Measurements from ENCODE around the gene RWDD3. TPM values are rescaled to one million over a fixed set of nuclear protein-coding genes. Genes with fewer than 3 reads are reported as not detected.

The RWDD3 gene
- total RNA-seq, 1 experiment from 2014 or later = 15.3 TPM

DNA sequence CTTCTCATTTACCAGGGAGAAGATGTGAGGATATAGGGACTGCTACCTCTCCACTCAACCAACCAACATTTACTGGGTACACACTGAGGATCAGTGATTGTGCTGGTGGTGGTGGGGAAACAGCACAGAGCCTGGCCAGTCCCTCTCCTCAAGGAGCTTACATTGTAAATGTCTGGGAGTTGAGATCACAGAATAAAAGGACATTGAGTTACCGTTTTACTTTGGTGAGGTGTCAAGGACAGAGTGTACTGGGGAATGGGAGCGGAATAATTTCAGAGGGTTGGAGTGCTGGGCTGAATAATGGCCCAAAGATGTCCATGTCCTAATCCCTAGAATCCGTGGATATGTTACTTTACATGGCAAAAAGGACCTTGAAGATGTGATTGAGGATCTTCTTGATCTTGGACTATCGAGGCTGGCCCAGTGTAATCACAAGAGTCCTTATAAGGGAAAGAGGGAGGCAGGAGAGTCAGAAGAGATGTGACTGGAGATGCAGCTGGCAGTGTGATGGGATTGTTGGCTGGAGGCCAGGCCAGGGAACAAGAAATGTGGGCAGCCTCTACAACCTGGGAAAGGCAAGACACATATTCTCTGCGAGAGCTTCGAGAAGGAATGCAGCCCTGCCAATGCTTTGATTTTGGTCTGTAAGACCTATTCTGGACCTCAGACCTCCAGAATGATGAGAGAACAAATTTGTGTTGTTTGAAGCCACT lies 26.6 kb upstream of the RWDD3 start:
- H3K27ac ChIP-seq (ENCODE audit: insufficient read length, low read depth, low read length) = no peak overlapping the region
- no peaks in the 10 kb centered on the region for H3K9me3 ChIP-seq (ENCODE audit: control insufficient read depth, low read depth, low read length)
- no peak overlapping the region for H2BK20ac ChIP-seq (ENCODE audit: low read depth, low read length, poor library complexity, severe bottlenecking)
- H3K79me2 ChIP-seq (ENCODE audit: insufficient read depth, low read length) = no peaks in the 10 kb centered on the region
- H4K8ac ChIP-seq (replicated peaks; ENCODE audit: insufficient read length, low read depth, low read length) = no peak overlapping the region
- H3K23me2 ChIP-seq (ENCODE audit: insufficient read length, low read depth, low read length, poor library complexity, severe bottlenecking) = no peaks in the 10 kb centered on the region
- no peak overlapping the region for H3K4me2 ChIP-seq (ENCODE audit: insufficient read depth, insufficient read length, low read length)
- no peaks in the 10 kb centered on the region for H3K4me1 Mint-ChIP-seq
- H2BK5ac ChIP-seq (ENCODE audit: insufficient read length, low read length) = no peak overlapping the region
- H2AFZ ChIP-seq (ENCODE audit: low read length) = no peak overlapping the region
- no peak overlapping the region for H2AK5ac ChIP-seq (ENCODE audit: insufficient read length, low read length)
- no peak overlapping the region for H3K4ac ChIP-seq (ENCODE audit: low read depth, low read length)
- H3K14ac ChIP-seq (ENCODE audit: insufficient read depth, low read length) = no peak overlapping the region
- H2BK12ac ChIP-seq (ENCODE audit: insufficient read length, low read depth, low read length) = no peak overlapping the region
- H3K79me1 ChIP-seq (ENCODE audit: insufficient read depth, low read depth, low read length, poor library complexity, severe bottlenecking) = no peaks in the 10 kb centered on the region
- H4K5ac ChIP-seq (ENCODE audit: insufficient read length, low read depth, low read length) = no peak overlapping the region
- H3K56ac ChIP-seq (ENCODE audit: insufficient read length, low read depth, low read length) = no peak overlapping the region
- no peaks in the 10 kb centered on the region for H3K36me3 Mint-ChIP-seq (ENCODE audit: insufficient read depth in 1 of 3, low read depth in 3 of 3)
- no peak overlapping the region for H4K91ac ChIP-seq (ENCODE audit: insufficient read length, low read depth, low read length)
- DNase-seq = no peak
- TF ChIP-seq, protein P1, sequence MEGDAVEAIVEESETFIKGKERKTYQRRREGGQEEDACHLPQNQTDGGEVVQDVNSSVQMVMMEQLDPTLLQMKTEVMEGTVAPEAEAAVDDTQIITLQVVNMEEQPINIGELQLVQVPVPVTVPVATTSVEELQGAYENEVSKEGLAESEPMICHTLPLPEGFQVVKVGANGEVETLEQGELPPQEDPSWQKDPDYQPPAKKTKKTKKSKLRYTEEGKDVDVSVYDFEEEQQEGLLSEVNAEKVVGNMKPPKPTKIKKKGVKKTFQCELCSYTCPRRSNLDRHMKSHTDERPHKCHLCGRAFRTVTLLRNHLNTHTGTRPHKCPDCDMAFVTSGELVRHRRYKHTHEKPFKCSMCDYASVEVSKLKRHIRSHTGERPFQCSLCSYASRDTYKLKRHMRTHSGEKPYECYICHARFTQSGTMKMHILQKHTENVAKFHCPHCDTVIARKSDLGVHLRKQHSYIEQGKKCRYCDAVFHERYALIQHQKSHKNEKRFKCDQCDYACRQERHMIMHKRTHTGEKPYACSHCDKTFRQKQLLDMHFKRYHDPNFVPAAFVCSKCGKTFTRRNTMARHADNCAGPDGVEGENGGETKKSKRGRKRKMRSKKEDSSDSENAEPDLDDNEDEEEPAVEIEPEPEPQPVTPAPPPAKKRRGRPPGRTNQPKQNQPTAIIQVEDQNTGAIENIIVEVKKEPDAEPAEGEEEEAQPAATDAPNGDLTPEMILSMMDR (conservative IDR thresholded peaks at IDR 0.05) = no peak
- no peak overlapping the region for H2BK15ac ChIP-seq (ENCODE audit: low read depth, low read length)
- H3K27ac Mint-ChIP-seq = no peak overlapping the region
- no peak overlapping the region for H3K23ac ChIP-seq (ENCODE audit: insufficient read length, low read depth, low read length)
- H3K18ac ChIP-seq (ENCODE audit: insufficient read length, low read depth, low read length) = no peak overlapping the region
- no CpG with 5 or more reads among the region's 6 CpGs for WGBS (ENCODE audit: extremely low coverage, insufficient read length, low lambda C conversion rate)
- no peak overlapping the region for H2BK120ac ChIP-seq (ENCODE audit: low read depth, low read length, poor library complexity, severe bottlenecking)
- H3K27me3 Mint-ChIP-seq (ENCODE audit: low read depth) = 0 out of 2 replicates have a peak, but pooled peaks cover 1% of the 10 kb centered on the region
- no peaks in the 10 kb centered on the region for H3K27me3 ChIP-seq (ENCODE audit: insufficient read depth, low read length)
- H3K4me1 ChIP-seq (ENCODE audit: insufficient read depth, low read length) = no peaks in the 10 kb centered on the region
- no peak overlapping the region for H3K4me3 Mint-ChIP-seq
- no peaks in the 10 kb centered on the region for H4K20me1 ChIP-seq (ENCODE audit: control insufficient read depth, insufficient read depth, insufficient read length)
- H3K9ac ChIP-seq (ENCODE audit: extremely low read depth, insufficient read length, low read length) = no peak overlapping the region
- no peak overlapping the region for H3T11ph ChIP-seq (ENCODE audit: low read length)
- H3K9me3 Mint-ChIP-seq = no peaks in the 10 kb centered on the region; a peak in 1 of 5 replicates

Data from H9 (cell line).